Endothelial cell (in vitro differentiated cells): ENCODE measurements around the gene TPO. TPM values are rescaled to one million over a fixed set of nuclear protein-coding genes. Genes with fewer than 3 reads are reported as not detected.

Experiments used
- DNase-seq: peaks from one replicate; pipeline ENCODE4 v3.0.0; 2021; ENCODE audit warnings: low spot score
- H3K27ac Mint-ChIP-seq: one replicate; pipeline ENCODE4 v1.8.0; 2021; ENCODE audit warnings: mixed read lengths, inconsistent platforms; ENCODE audit not compliant: unreplicated experiment
- H3K27me3 Mint-ChIP-seq: one replicate; pipeline ENCODE4 v1.8.0; 2021; ENCODE audit warnings: mild to moderate bottlenecking, moderate library complexity, mixed read lengths, inconsistent platforms; ENCODE audit not compliant: unreplicated experiment
- H3K36me3 Mint-ChIP-seq: one replicate; pipeline ENCODE4 v1.8.0; 2021; ENCODE audit warnings: mild to moderate bottlenecking, low read depth, mixed read lengths, inconsistent platforms; ENCODE audit not compliant: unreplicated experiment
- H3K4me1 Mint-ChIP-seq: one replicate; pipeline ENCODE4 v1.8.0; 2021; ENCODE audit warnings: mild to moderate bottlenecking, mixed read lengths, inconsistent platforms; ENCODE audit not compliant: unreplicated experiment
- H3K4me3 Mint-ChIP-seq: one replicate; pipeline ENCODE4 v1.8.0; 2021; ENCODE audit warnings: mild to moderate bottlenecking, mixed read lengths, inconsistent platforms; ENCODE audit not compliant: unreplicated experiment
- H3K9me3 Mint-ChIP-seq: one replicate; pipeline ENCODE4 v1.8.0; 2021; ENCODE audit warnings: mixed read lengths, inconsistent platforms; ENCODE audit not compliant: unreplicated experiment
- CTCF ChIP-seq: fragments of 200-600 bp; sonication (generic); IDR thresholded peaks from one replicate; pipeline ENCODE4 v1.5.0; 2021; ENCODE audit warnings: antibody characterized with exemption; ENCODE audit not compliant: unreplicated experiment
- total RNA-seq: library from RNA; stranded (reverse); fragmentation: NEBNext Ultra II Directional; extraction: Animal tissue kit (Norgen Biotek cat#: 25700); gene quantifications from one replicate; pipeline ENCODE4 v1.2.1, GENCODE V29; 2021; ENCODE audit not compliant: unreplicated experiment

Gene TPO
- total RNA-seq, 1 donor from 2014 or later, result 0.41 TPM

GRCh38 chr2:1430491-1430890, 17.2 kb downstream of the TPO start:
- no peaks in the 10 kb centered on the region for H3K36me3 Mint-ChIP-seq
- H3K9me3 Mint-ChIP-seq, result no peaks in the 10 kb centered on the region
- DNase-seq, result no peak
- H3K27ac Mint-ChIP-seq, result no peak overlapping the region
- no peaks in the 10 kb centered on the region for H3K27me3 Mint-ChIP-seq
- no peak overlapping the region for H3K4me3 Mint-ChIP-seq
- no peaks in the 10 kb centered on the region for H3K4me1 Mint-ChIP-seq
- no peak for TF ChIP-seq CTCF

GRCh38 chr2:1431886-1432400, 18.7 kb downstream of the TPO start:
- Mint-ChIP-seq H3K4me1 (no peaks in the 10 kb centered on the region), H3K4me3 (no peak overlapping the region), H3K36me3 (no peaks in the 10 kb centered on the region), H3K9me3 (no peaks in the 10 kb centered on the region), H3K27ac (no peak overlapping the region), H3K27me3 (no peaks in the 10 kb centered on the region)
- DNase-seq, result no peak
- no peak for TF ChIP-seq CTCF

GRCh38 chr2:1432726-1433125, 19.5 kb downstream of the TPO start:
- Mint-ChIP-seq H3K27me3 (no peaks in the 10 kb centered on the region), H3K27ac (no peak overlapping the region), H3K4me3 (no peak overlapping the region), H3K36me3 (no peaks in the 10 kb centered on the region), H3K9me3 (no peaks in the 10 kb centered on the region), H3K4me1 (no peaks in the 10 kb centered on the region)
- no peak for TF ChIP-seq CTCF
- DNase-seq, result no peak

GRCh38 chr2:1436369-1436768, 23.1 kb downstream of the TPO start:
- no peaks in the 10 kb centered on the region for H3K9me3 Mint-ChIP-seq
- no peak for DNase-seq
- no peak for TF ChIP-seq CTCF
- peaks cover 7% of the 10 kb centered on the region for H3K36me3 Mint-ChIP-seq
- peaks cover 19% of the 10 kb centered on the region for H3K4me1 Mint-ChIP-seq
- no peak overlapping the region for H3K27ac Mint-ChIP-seq
- H3K27me3 Mint-ChIP-seq, result peaks cover 4% of the 10 kb centered on the region
- H3K4me3 Mint-ChIP-seq, result no peak overlapping the region

- no peak overlapping the region for H3K27ac Mint-ChIP-seq
- H3K27me3 Mint-ChIP-seq, result peaks cover 6% of the 10 kb centered on the region
- no peak for DNase-seq
- no peak overlapping the region for H3K4me3 Mint-ChIP-seq
- TF ChIP-seq CTCF, result no peak
- H3K36me3 Mint-ChIP-seq, result peaks cover 7% of the 10 kb centered on the region
- peaks cover 19% of the 10 kb centered on the region for H3K4me1 Mint-ChIP-seq
- H3K9me3 Mint-ChIP-seq, result no peaks in the 10 kb centered on the region
Measured at GRCh38 chr2:1437101-1437500, 23.8 kb downstream of the TPO start.
